ENCODE measurements around the gene PTPRT.

The PTPRT gene

GRCh38 chr20:43092386-43093088 is 97.2 kb downstream of the PTPRT start:
- no peaks in the 10 kb centered on the region for H3K36me3 ChIP-seq (ENCODE audit: insufficient read depth, low read length)
- no peak overlapping the region for H3K9ac ChIP-seq (ENCODE audit: insufficient read length)
- no peaks in the 10 kb centered on the region for H3K9me3 ChIP-seq (ENCODE audit: low read depth, low read length)
- no peak overlapping the region for H3K4me3 ChIP-seq
- DNase-seq (ENCODE audit: low read depth, low spot score), result no peak
- TF ChIP-seq POLR2AphosphoS5 (IDR thresholded peaks at IDR 0.05; ENCODE audit: borderline replicate concordance, low read depth, low read length) (no peak), EZH2 (IDR thresholded peaks at IDR 0.05) (no peak), FOXP2 (optimal IDR thresholded peaks at IDR 0.05; ENCODE audit: control extremely low read depth, extremely low read length, insufficient read depth) (no peak)
- H3K27ac ChIP-seq, result no peak overlapping the region

GRCh38 chr20:43068482-43068881 is 121.2 kb downstream of the PTPRT start:
- no peak overlapping the region for H3K4me3 ChIP-seq
- no peak for TF ChIP-seq POLR2AphosphoS5 (IDR thresholded peaks at IDR 0.05; ENCODE audit: borderline replicate concordance, low read depth, low read length)
- TF ChIP-seq EZH2 (IDR thresholded peaks at IDR 0.05), result no peak
- no peak for TF ChIP-seq FOXP2 (optimal IDR thresholded peaks at IDR 0.05; ENCODE audit: control extremely low read depth, extremely low read length, insufficient read depth)
- no peak overlapping the region for H3K9ac ChIP-seq (ENCODE audit: insufficient read length)
- no peaks in the 10 kb centered on the region for H3K9me3 ChIP-seq (ENCODE audit: low read depth, low read length)
- no peak for DNase-seq (ENCODE audit: low read depth, low spot score)
- no peak overlapping the region for H3K27ac ChIP-seq
- no peaks in the 10 kb centered on the region for H3K36me3 ChIP-seq (ENCODE audit: insufficient read depth, low read length)

GRCh38 chr20:43066125-43066524 is 123.6 kb downstream of the PTPRT start:
- Histone ChIP-seq H3K27ac (no peak overlapping the region), H3K9ac (ENCODE audit: insufficient read length) (no peak overlapping the region), H3K36me3 (ENCODE audit: insufficient read depth, low read length) (no peaks in the 10 kb centered on the region), H3K9me3 (ENCODE audit: low read depth, low read length) (no peaks in the 10 kb centered on the region), H3K4me3 (no peak overlapping the region)
- DNase-seq (ENCODE audit: low read depth, low spot score), result no peak
- no peak for TF ChIP-seq FOXP2 (optimal IDR thresholded peaks at IDR 0.05; ENCODE audit: control extremely low read depth, extremely low read length, insufficient read depth)
- TF ChIP-seq POLR2AphosphoS5 (IDR thresholded peaks at IDR 0.05; ENCODE audit: borderline replicate concordance, low read depth, low read length), result no peak
- no peak for TF ChIP-seq EZH2 (IDR thresholded peaks at IDR 0.05)

GRCh38 chr20:43065299-43065698 is 124.4 kb downstream of the PTPRT start:
- no peak for DNase-seq (ENCODE audit: low read depth, low spot score)
- no peak overlapping the region for H3K27ac ChIP-seq
- no peak overlapping the region for H3K9ac ChIP-seq (ENCODE audit: insufficient read length)
- H3K36me3 ChIP-seq (ENCODE audit: insufficient read depth, low read length), result no peaks in the 10 kb centered on the region
- H3K9me3 ChIP-seq (ENCODE audit: low read depth, low read length), result no peaks in the 10 kb centered on the region
- TF ChIP-seq POLR2AphosphoS5 (IDR thresholded peaks at IDR 0.05; ENCODE audit: borderline replicate concordance, low read depth, low read length) (no peak), FOXP2 (optimal IDR thresholded peaks at IDR 0.05; ENCODE audit: control extremely low read depth, extremely low read length, insufficient read depth) (no peak), EZH2 (IDR thresholded peaks at IDR 0.05) (no peak)
- H3K4me3 ChIP-seq, result no peak overlapping the region

- no peak for TF ChIP-seq POLR2AphosphoS5 (IDR thresholded peaks at IDR 0.05; ENCODE audit: borderline replicate concordance, low read depth, low read length)
- no peak for TF ChIP-seq EZH2 (IDR thresholded peaks at IDR 0.05)
- TF ChIP-seq FOXP2 (optimal IDR thresholded peaks at IDR 0.05; ENCODE audit: control extremely low read depth, extremely low read length, insufficient read depth), result no peak
- Histone ChIP-seq H3K36me3 (ENCODE audit: insufficient read depth, low read length) (no peaks in the 10 kb centered on the region), H3K9me3 (ENCODE audit: low read depth, low read length) (no peaks in the 10 kb centered on the region), H3K9ac (ENCODE audit: insufficient read length) (no peak overlapping the region), H3K27ac (no peak overlapping the region), H3K4me3 (no peak overlapping the region)
- DNase-seq (ENCODE audit: low read depth, low spot score), result no peak
These were observed 131.6 kb downstream of the PTPRT start for GRCh38 chr20:43058077-43058476.

GRCh38 chr20:43057317-43057716 is 132.4 kb downstream of the PTPRT start:
- Histone ChIP-seq H3K9me3 (ENCODE audit: low read depth, low read length) (no peaks in the 10 kb centered on the region), H3K4me3 (no peak overlapping the region), H3K36me3 (ENCODE audit: insufficient read depth, low read length) (no peaks in the 10 kb centered on the region), H3K9ac (ENCODE audit: insufficient read length) (no peak overlapping the region), H3K27ac (no peak overlapping the region)
- no peak for DNase-seq (ENCODE audit: low read depth, low spot score)
- TF ChIP-seq EZH2 (IDR thresholded peaks at IDR 0.05) (no peak), POLR2AphosphoS5 (IDR thresholded peaks at IDR 0.05; ENCODE audit: borderline replicate concordance, low read depth, low read length) (no peak), FOXP2 (optimal IDR thresholded peaks at IDR 0.05; ENCODE audit: control extremely low read depth, extremely low read length, insufficient read depth) (no peak)

- no peak for TF ChIP-seq EZH2 (IDR thresholded peaks at IDR 0.05)
- TF ChIP-seq POLR2AphosphoS5 (IDR thresholded peaks at IDR 0.05; ENCODE audit: borderline replicate concordance, low read depth, low read length), result no peak
- TF ChIP-seq FOXP2 (optimal IDR thresholded peaks at IDR 0.05; ENCODE audit: control extremely low read depth, extremely low read length, insufficient read depth), result no peak
- Histone ChIP-seq H3K9ac (ENCODE audit: insufficient read length) (no peak overlapping the region), H3K36me3 (ENCODE audit: insufficient read depth, low read length) (no peaks in the 10 kb centered on the region)
These were observed 134.4 kb downstream of the PTPRT start for GRCh38 chr20:43055181-43055884.

GRCh38 chr20:43052532-43052931 is 137.2 kb downstream of the PTPRT start:
- Histone ChIP-seq H3K9ac (ENCODE audit: insufficient read length) (no peak overlapping the region), H3K36me3 (ENCODE audit: insufficient read depth, low read length) (no peaks in the 10 kb centered on the region), H3K27ac (no peak overlapping the region), H3K9me3 (ENCODE audit: low read depth, low read length) (no peaks in the 10 kb centered on the region), H3K4me3 (no peak overlapping the region)
- DNase-seq (ENCODE audit: low read depth, low spot score), result no peak
- TF ChIP-seq POLR2AphosphoS5 (IDR thresholded peaks at IDR 0.05; ENCODE audit: borderline replicate concordance, low read depth, low read length) (no peak), EZH2 (IDR thresholded peaks at IDR 0.05) (no peak), FOXP2 (optimal IDR thresholded peaks at IDR 0.05; ENCODE audit: control extremely low read depth, extremely low read length, insufficient read depth) (no peak)

More at GRCh38 chr20:43055181-43055884, 134.4 kb downstream of the PTPRT start:
- no peak overlapping the region for H3K27ac ChIP-seq
- no peak overlapping the region for H3K4me3 ChIP-seq
- no peaks in the 10 kb centered on the region for H3K9me3 ChIP-seq (ENCODE audit: low read depth, low read length)
- no peak for DNase-seq (ENCODE audit: low read depth, low spot score)
